IMR-90 (cell line): ENCODE results near the gene ZCCHC14.

ENCODE experiments used
- BHLHE40 ChIP-seq: fragments of 150-350 bp; IDR thresholded peaks from 2 replicates; pipeline ENCODE4 v1.6.1; 2016; ENCODE audit warnings: mild to moderate bottlenecking, low read depth, low read length
- CEBPB ChIP-seq: IDR thresholded peaks from 2 replicates; pipeline ENCODE4 v1.6.1; 2012; ENCODE audit warnings: low read depth, low read length, improper control_type of control experiment
- FOS ChIP-seq: fragments of 150-350 bp; IDR thresholded peaks from 2 replicates; pipeline ENCODE4 v1.6.1; 2016; ENCODE audit warnings: low read depth, low read length
- MAFK ChIP-seq: IDR thresholded peaks from 2 replicates; pipeline ENCODE4 v1.6.1; 2012; ENCODE audit warnings: low read depth, low read length, improper control_type of control experiment
- MXI1 ChIP-seq: IDR thresholded peaks from 2 replicates; pipeline ENCODE4 v1.6.1; 2012; ENCODE audit warnings: low read depth, mild to moderate bottlenecking, low read length, moderate library complexity, borderline replicate concordance
- POLR2A ChIP-seq: IDR thresholded peaks from 2 replicates; pipeline ENCODE4 v1.6.1; 2012; ENCODE audit warnings: mild to moderate bottlenecking, low read depth, low read length
- RAD21 ChIP-seq: IDR thresholded peaks from 2 replicates; pipeline ENCODE4 v1.6.1; 2012; ENCODE audit warnings: low read length, improper control_type of control experiment
- RCOR1 ChIP-seq: IDR thresholded peaks from 2 replicates; pipeline ENCODE4 v1.6.1; 2012; ENCODE audit warnings: mild to moderate bottlenecking, low read length, improper control_type of control experiment; ENCODE audit not compliant: insufficient replicate concordance
- RFX5 ChIP-seq: IDR thresholded peaks from 2 replicates; pipeline ENCODE4 v1.8.0; 2012; ENCODE audit warnings: low read depth, mild to moderate bottlenecking, low read length, moderate library complexity
- SMC3 ChIP-seq: fragments of 150-350 bp; IDR thresholded peaks from 2 replicates; pipeline ENCODE4 v1.6.1; 2016; ENCODE audit warnings: low read depth, mild to moderate bottlenecking, antibody characterized with exemption, low read length, moderate library complexity
- TF ChIP-seq, protein P1 (sequence below): fragments of 150-350 bp; IDR thresholded peaks from 2 replicates; pipeline ENCODE4 v1.6.1; 2016; ENCODE audit warnings: low read depth, mild to moderate bottlenecking, low read length, moderate library complexity, borderline replicate concordance
- TF ChIP-seq, protein P2 (sequence below): conservative IDR thresholded peaks from 2 replicates; pipeline ENCODE4 v1.5.1; 2012; ENCODE audit warnings: mild to moderate bottlenecking, low read depth, low read length, improper control_type of control experiment
- TF ChIP-seq, protein P3 (sequence below): fragments of 150-350 bp; IDR thresholded peaks from 2 replicates; pipeline ENCODE4 v1.6.1; 2017; ENCODE audit warnings: mild to moderate bottlenecking, antibody characterized with exemption, low read length, low read depth

DNA sequence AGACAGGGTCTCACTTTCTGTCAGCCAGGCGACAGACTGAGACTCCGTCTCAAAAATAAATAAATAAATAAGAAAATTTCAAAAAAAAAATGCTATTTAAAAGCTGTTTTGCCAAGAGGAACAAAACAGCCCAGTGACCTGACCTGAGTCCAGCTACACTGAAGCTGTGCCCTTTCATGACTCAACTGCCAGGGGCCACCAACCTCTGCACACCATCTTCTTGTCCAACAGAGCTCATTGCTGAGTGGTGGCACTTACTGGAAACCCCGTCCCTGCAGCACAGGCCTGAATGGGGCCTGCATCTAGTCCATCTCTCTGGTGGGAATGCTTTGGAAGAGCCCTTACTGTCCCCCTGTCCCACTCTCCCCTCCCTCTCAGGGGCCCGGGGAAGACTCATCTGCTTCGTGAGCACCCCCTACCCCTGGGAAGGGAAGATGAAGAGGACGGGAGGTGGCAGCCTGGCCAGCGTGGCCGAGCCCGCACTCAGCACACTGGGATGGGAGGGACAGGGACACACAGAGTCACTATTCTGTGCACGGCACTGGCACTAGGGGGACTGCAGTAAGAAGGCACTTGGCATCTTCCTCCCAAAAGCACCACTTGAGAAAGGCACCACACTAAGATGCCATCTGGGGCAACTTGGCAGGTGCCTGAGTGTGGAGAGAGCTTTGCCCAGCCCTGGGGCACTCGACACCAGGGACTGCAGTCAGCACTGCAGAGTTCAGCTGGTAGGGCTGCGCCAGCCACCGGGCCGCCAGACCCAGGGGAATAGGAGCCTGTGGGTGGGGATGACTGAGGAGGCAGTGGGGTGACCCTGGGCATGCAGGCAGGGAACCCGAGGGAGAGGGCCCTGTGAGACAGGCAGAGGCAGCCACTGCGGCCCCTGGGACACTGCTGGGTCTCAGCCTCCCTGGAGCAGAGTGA, 122.8 kb downstream of the ZCCHC14 start:
- TF ChIP-seq, protein P1, sequence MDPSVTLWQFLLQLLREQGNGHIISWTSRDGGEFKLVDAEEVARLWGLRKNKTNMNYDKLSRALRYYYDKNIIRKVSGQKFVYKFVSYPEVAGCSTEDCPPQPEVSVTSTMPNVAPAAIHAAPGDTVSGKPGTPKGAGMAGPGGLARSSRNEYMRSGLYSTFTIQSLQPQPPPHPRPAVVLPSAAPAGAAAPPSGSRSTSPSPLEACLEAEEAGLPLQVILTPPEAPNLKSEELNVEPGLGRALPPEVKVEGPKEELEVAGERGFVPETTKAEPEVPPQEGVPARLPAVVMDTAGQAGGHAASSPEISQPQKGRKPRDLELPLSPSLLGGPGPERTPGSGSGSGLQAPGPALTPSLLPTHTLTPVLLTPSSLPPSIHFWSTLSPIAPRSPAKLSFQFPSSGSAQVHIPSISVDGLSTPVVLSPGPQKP = no peak
- TF ChIP-seq, protein P2, sequence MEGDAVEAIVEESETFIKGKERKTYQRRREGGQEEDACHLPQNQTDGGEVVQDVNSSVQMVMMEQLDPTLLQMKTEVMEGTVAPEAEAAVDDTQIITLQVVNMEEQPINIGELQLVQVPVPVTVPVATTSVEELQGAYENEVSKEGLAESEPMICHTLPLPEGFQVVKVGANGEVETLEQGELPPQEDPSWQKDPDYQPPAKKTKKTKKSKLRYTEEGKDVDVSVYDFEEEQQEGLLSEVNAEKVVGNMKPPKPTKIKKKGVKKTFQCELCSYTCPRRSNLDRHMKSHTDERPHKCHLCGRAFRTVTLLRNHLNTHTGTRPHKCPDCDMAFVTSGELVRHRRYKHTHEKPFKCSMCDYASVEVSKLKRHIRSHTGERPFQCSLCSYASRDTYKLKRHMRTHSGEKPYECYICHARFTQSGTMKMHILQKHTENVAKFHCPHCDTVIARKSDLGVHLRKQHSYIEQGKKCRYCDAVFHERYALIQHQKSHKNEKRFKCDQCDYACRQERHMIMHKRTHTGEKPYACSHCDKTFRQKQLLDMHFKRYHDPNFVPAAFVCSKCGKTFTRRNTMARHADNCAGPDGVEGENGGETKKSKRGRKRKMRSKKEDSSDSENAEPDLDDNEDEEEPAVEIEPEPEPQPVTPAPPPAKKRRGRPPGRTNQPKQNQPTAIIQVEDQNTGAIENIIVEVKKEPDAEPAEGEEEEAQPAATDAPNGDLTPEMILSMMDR = no peak
- TF ChIP-seq MAFK (no peak), MXI1 (no peak), RCOR1 (no peak), POLR2A (no peak), RFX5 (no peak), SMC3 (no peak), BHLHE40 (no peak), CEBPB (no peak), RAD21 (no peak), FOS (no peak)
- TF ChIP-seq, protein P3, sequence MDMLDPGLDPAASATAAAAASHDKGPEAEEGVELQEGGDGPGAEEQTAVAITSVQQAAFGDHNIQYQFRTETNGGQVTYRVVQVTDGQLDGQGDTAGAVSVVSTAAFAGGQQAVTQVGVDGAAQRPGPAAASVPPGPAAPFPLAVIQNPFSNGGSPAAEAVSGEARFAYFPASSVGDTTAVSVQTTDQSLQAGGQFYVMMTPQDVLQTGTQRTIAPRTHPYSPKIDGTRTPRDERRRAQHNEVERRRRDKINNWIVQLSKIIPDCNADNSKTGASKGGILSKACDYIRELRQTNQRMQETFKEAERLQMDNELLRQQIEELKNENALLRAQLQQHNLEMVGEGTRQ = no peak
